Stimulated activated effector memory CD8-positive, alpha-beta T cell treated with anti-CD3 and anti-CD28 coated beads, Interleukin-12 subunit alpha, Interleukin-12 subunit beta, amount 100 ng/mL, for 72 hours (primary cell): ENCODE measurements around the gene SIX4.

Experiments
- ATAC-seq: fragments of 150-1000 bp; cut with Tn5 transposase; 2 replicates; pipeline ENCODE4 v1.10.0; 2021
- DNase-seq, 2 donors: peaks; one replicate each; pipeline ENCODE4 v3.0.0; 2021 to 2022; ENCODE audit warnings: low spot score in 2 of 2
- H3K27ac Mint-ChIP-seq: one replicate; pipeline ENCODE4 v1.8.0; 2022; ENCODE audit warnings: mild to moderate bottlenecking, mixed read lengths
- H3K36me3 Mint-ChIP-seq: one replicate; pipeline ENCODE4 v1.8.0; 2022; ENCODE audit warnings: mild to moderate bottlenecking, mixed read lengths
- H3K4me1 Mint-ChIP-seq: one replicate; pipeline ENCODE4 v1.8.0; 2022; ENCODE audit warnings: mixed read lengths
- H3K4me3 Mint-ChIP-seq: one replicate; pipeline ENCODE4 v1.8.0; 2022; ENCODE audit warnings: mild to moderate bottlenecking, mixed read lengths
- H3K9me3 Mint-ChIP-seq: one replicate; pipeline ENCODE4 v1.8.0; 2022; ENCODE audit warnings: mixed read lengths

The SIX4 gene

GRCh38 chr14:60723907-60724618 is at the start of gene SIX4:
TSS of gene SIX4 (minus strand) at chr14:60724351. CDS start at chr14:60724074, 277 bp downstream.
- Mint-ChIP-seq H3K9me3 (no peaks in the 10 kb centered on the region), H3K27ac (no peak within 1 kb of the TSS), H3K36me3 (no peaks in the 10 kb centered on the region), H3K4me1 (peaks cover 21% of the 10 kb centered on the region), H3K4me3 (peak within 1 kb of the TSS; percentile 81)
- ATAC-seq, result peak; percentile 63
- no peak for DNase-seq

- Mint-ChIP-seq H3K9me3 (no peaks in the 10 kb centered on the region), H3K4me3 (no peak overlapping the region), H3K36me3 (no peaks in the 10 kb centered on the region), H3K27ac (no peak overlapping the region), H3K4me1 (peaks cover 7% of the 10 kb centered on the region)
- ATAC-seq (no peak), DNase-seq (no peak)
These were observed 49.4 kb upstream of the SIX4 start for GRCh38 chr14:60773558-60773957.

- ATAC-seq (no peak), DNase-seq (no peak)
- Mint-ChIP-seq H3K4me3 (no peak overlapping the region), H3K4me1 (peaks cover 7% of the 10 kb centered on the region), H3K36me3 (no peaks in the 10 kb centered on the region), H3K9me3 (no peaks in the 10 kb centered on the region), H3K27ac (no peak overlapping the region)
These were observed 47.0 kb upstream of the SIX4 start for GRCh38 chr14:60771117-60771516.

GRCh38 chr14:60768602-60769001 is 44.5 kb upstream of the SIX4 start:
- no peaks in the 10 kb centered on the region for H3K36me3 Mint-ChIP-seq
- DNase-seq (no peak), ATAC-seq (no peak)
- no peak overlapping the region for H3K4me3 Mint-ChIP-seq
- no peaks in the 10 kb centered on the region for H3K9me3 Mint-ChIP-seq
- H3K27ac Mint-ChIP-seq, result no peak overlapping the region
- peaks cover 7% of the 10 kb centered on the region for H3K4me1 Mint-ChIP-seq

- Mint-ChIP-seq H3K27ac (no peak overlapping the region), H3K9me3 (no peaks in the 10 kb centered on the region), H3K4me3 (no peak overlapping the region), H3K4me1 (peaks cover 21% of the 10 kb centered on the region), H3K36me3 (no peaks in the 10 kb centered on the region)
- no peak for ATAC-seq
- DNase-seq, result no peak
These were observed 36.7 kb upstream of the SIX4 start for GRCh38 chr14:60760644-60761364.

GRCh38 chr14:60760209-60760608 is 36.1 kb upstream of the SIX4 start:
- no peak for DNase-seq

GRCh38 chr14:60758885-60759284 is 34.7 kb upstream of the SIX4 start:
- Mint-ChIP-seq H3K9me3 (no peaks in the 10 kb centered on the region), H3K27ac (no peak overlapping the region), H3K36me3 (peaks cover 1% of the 10 kb centered on the region), H3K4me3 (no peak overlapping the region), H3K4me1 (peaks cover 29% of the 10 kb centered on the region)
- no peak for ATAC-seq
- DNase-seq, result no peak

More at GRCh38 chr14:60760209-60760608, 36.1 kb upstream of the SIX4 start:
- ATAC-seq, result no peak
- Mint-ChIP-seq H3K4me3 (no peak overlapping the region), H3K9me3 (no peaks in the 10 kb centered on the region), H3K27ac (no peak overlapping the region), H3K36me3 (no peaks in the 10 kb centered on the region), H3K4me1 (peaks cover 21% of the 10 kb centered on the region)

GRCh38 chr14:60757567-60758002 is 33.4 kb upstream of the SIX4 start:
- no peaks in the 10 kb centered on the region for H3K9me3 Mint-ChIP-seq
- no peak for DNase-seq
- peaks cover 38% of the 10 kb centered on the region for H3K4me1 Mint-ChIP-seq
- no peak for ATAC-seq
- H3K27ac Mint-ChIP-seq, result peak overlapping the region; percentile 41
- H3K36me3 Mint-ChIP-seq, result peaks cover 6% of the 10 kb centered on the region
- H3K4me3 Mint-ChIP-seq, result no peak overlapping the region

GRCh38 chr14:60756847-60757246 is 32.7 kb upstream of the SIX4 start:
- Mint-ChIP-seq H3K4me1 (peaks cover 38% of the 10 kb centered on the region), H3K4me3 (no peak overlapping the region), H3K9me3 (no peaks in the 10 kb centered on the region), H3K36me3 (peaks cover 6% of the 10 kb centered on the region), H3K27ac (no peak overlapping the region)
- no peak for ATAC-seq
- no peak for DNase-seq

- Mint-ChIP-seq H3K27ac (peak overlapping the region; percentile 88), H3K4me3 (peak overlapping the region; percentile 49), H3K36me3 (peaks cover 6% of the 10 kb centered on the region), H3K9me3 (no peaks in the 10 kb centered on the region), H3K4me1 (peaks cover 28% of the 10 kb centered on the region)
- ATAC-seq (peak; percentile 99), DNase-seq (peak; percentile 12 to 67)
These were observed 29.3 kb upstream of the SIX4 start for GRCh38 chr14:60753264-60754119.

- H3K27ac Mint-ChIP-seq, result no peak overlapping the region
- no peak for ATAC-seq
- H3K36me3 Mint-ChIP-seq, result no peaks in the 10 kb centered on the region
- peaks cover 3% of the 10 kb centered on the region for H3K9me3 Mint-ChIP-seq
- no peak overlapping the region for H3K4me3 Mint-ChIP-seq
- DNase-seq, result no peak
- H3K4me1 Mint-ChIP-seq, result peaks cover 18% of the 10 kb centered on the region
These were observed 20.4 kb upstream of the SIX4 start for GRCh38 chr14:60744566-60744965.

GRCh38 chr14:60738843-60739508 is 14.8 kb upstream of the SIX4 start:
- Mint-ChIP-seq H3K36me3 (peaks cover 6% of the 10 kb centered on the region), H3K9me3 (peaks cover 3% of the 10 kb centered on the region), H3K4me1 (peaks cover 39% of the 10 kb centered on the region), H3K27ac (no peak overlapping the region), H3K4me3 (no peak overlapping the region)
- ATAC-seq (no peak), DNase-seq (no peak)

- peaks cover 6% of the 10 kb centered on the region for H3K36me3 Mint-ChIP-seq
- no peak for ATAC-seq
- no peak overlapping the region for H3K4me3 Mint-ChIP-seq
- peaks cover 31% of the 10 kb centered on the region for H3K4me1 Mint-ChIP-seq
- DNase-seq, result no peak
- no peaks in the 10 kb centered on the region for H3K9me3 Mint-ChIP-seq
- H3K27ac Mint-ChIP-seq, result no peak overlapping the region
These were observed 12.3 kb upstream of the SIX4 start for GRCh38 chr14:60736494-60736893.

GRCh38 chr14:60735416-60735815 is 11.3 kb upstream of the SIX4 start:
- DNase-seq (no peak), ATAC-seq (no peak)
- H3K9me3 Mint-ChIP-seq, result no peaks in the 10 kb centered on the region
- peaks cover 31% of the 10 kb centered on the region for H3K4me1 Mint-ChIP-seq
- peaks cover 6% of the 10 kb centered on the region for H3K36me3 Mint-ChIP-seq
- H3K27ac Mint-ChIP-seq, result peak overlapping the region; percentile 98
- peak overlapping the region; percentile 98 for H3K4me3 Mint-ChIP-seq
